Mesenchymal stem cell (in vitro differentiated cells and primary cell): Measurements from ENCODE around the gene ABHD16B.

Experiments
- DNase-seq: peaks from one replicate; pipeline ENCODE4 v3.0.0-alpha.2; 2013
- H2AFZ ChIP-seq: one replicate; pipeline ENCODE4 v1.6.1; 2013; ENCODE audit warnings: low read depth, mild to moderate bottlenecking, control low read depth, inconsistent platforms, low read length, moderate library complexity
- H2AK5ac ChIP-seq: 2 replicates; pipeline ENCODE4 v1.6.1; 2013; ENCODE audit warnings: low read length, moderate library complexity, mild to moderate bottlenecking, inconsistent platforms; ENCODE audit not compliant: severe bottlenecking
- H2BK120ac ChIP-seq: one replicate; pipeline ENCODE4 v1.6.1; 2013; ENCODE audit warnings: low read depth, mild to moderate bottlenecking, inconsistent platforms, low read length, moderate library complexity
- H2BK12ac ChIP-seq, 2 experiments: one replicate each; pipeline ENCODE4 v1.6.1; 2013; ENCODE audit warnings: inconsistent platforms in 2 of 2, low read length in 2 of 2, mild to moderate bottlenecking in 2 of 2, moderate library complexity in 2 of 2, control low read depth in 1 of 2
- H2BK15ac ChIP-seq: one replicate; pipeline ENCODE4 v1.6.1; 2013; ENCODE audit warnings: mild to moderate bottlenecking, low read depth, inconsistent platforms; ENCODE audit not compliant: poor library complexity, severe bottlenecking
- H2BK5ac ChIP-seq: 2 replicates; pipeline ENCODE4 v1.6.1; 2013; ENCODE audit warnings: low read depth, mild to moderate bottlenecking, low read length, control low read depth, inconsistent platforms; ENCODE audit not compliant: poor library complexity, severe bottlenecking
- H3K14ac ChIP-seq, 2 experiments: one replicate each; pipeline ENCODE4 v1.6.1; 2013; ENCODE audit warnings: inconsistent platforms in 2 of 2, low read length in 2 of 2, control low read depth in 1 of 2, mild to moderate bottlenecking in 1 of 2, moderate library complexity in 1 of 2
- H3K18ac ChIP-seq, 2 experiments: one replicate each; pipeline ENCODE4 v1.6.1; 2013; ENCODE audit warnings: inconsistent platforms in 2 of 2, low read length in 2 of 2, control low read depth in 1 of 2, low read depth in 1 of 2, mild to moderate bottlenecking in 1 of 2
- H3K23ac ChIP-seq, 2 experiments: one replicate each; pipeline ENCODE4 v1.6.1; 2013; ENCODE audit warnings: inconsistent platforms in 2 of 2, low read length in 2 of 2, mild to moderate bottlenecking in 2 of 2, moderate library complexity in 2 of 2, control low read depth in 1 of 2
- H3K27ac ChIP-seq: 2 replicates; pipeline ENCODE4 v1.5.1; 2013; ENCODE audit warnings: mild to moderate bottlenecking, moderate library complexity, low read length, control low read depth, inconsistent platforms; ENCODE audit not compliant: poor library complexity, severe bottlenecking
- H3K27me3 ChIP-seq, 2 experiments: 2 replicates each; pipeline versions ENCODE4 v1.6.1 to v1.7.0; 2013; ENCODE audit warnings: low read length in 2 of 2, mild to moderate bottlenecking in 2 of 2, moderate library complexity in 2 of 2, control low read depth in 1 of 2, inconsistent platforms in 1 of 2; ENCODE audit not compliant: control insufficient read depth in 1 of 2, insufficient read depth in 1 of 2
- H3K36me3 ChIP-seq, 2 experiments: 2 replicates each; pipeline versions ENCODE4 v1.6.1 to v1.7.0; 2013; ENCODE audit warnings: low read length in 2 of 2, control low read depth in 1 of 2, inconsistent platforms in 1 of 2, low read depth in 1 of 2, mild to moderate bottlenecking in 1 of 2; ENCODE audit not compliant: insufficient read depth in 2 of 2, control insufficient read depth in 1 of 2
- H3K4ac ChIP-seq, 2 experiments: one replicate each; pipeline ENCODE4 v1.6.1; 2013; ENCODE audit warnings: inconsistent platforms in 2 of 2, low read length in 2 of 2, mild to moderate bottlenecking in 2 of 2, moderate library complexity in 2 of 2, control low read depth in 1 of 2, low read depth in 1 of 2
- H3K4me1 ChIP-seq: 2 replicates; pipeline ENCODE4 v1.6.1; 2013; ENCODE audit warnings: low read depth, low read length, control low read depth; ENCODE audit not compliant: control insufficient read depth, insufficient read depth
- H3K4me2 ChIP-seq: 2 replicates; pipeline ENCODE4 v1.6.1; 2013; ENCODE audit warnings: low read length, mild to moderate bottlenecking, inconsistent platforms; ENCODE audit not compliant: poor library complexity, severe bottlenecking
- H3K4me3 ChIP-seq, 2 experiments: 2 replicates each; pipeline versions ENCODE4 v1.5.1 to v1.7.0; 2013; ENCODE audit warnings: low read length in 2 of 2, mild to moderate bottlenecking in 2 of 2, control low read depth in 1 of 2, low read depth in 1 of 2; ENCODE audit not compliant: insufficient read depth in 1 of 2
- H3K79me1 ChIP-seq: replicated peaks from 2 replicates; pipeline ENCODE4 v1.6.1; 2013; ENCODE audit warnings: mild to moderate bottlenecking, control low read depth, low read length, inconsistent platforms; ENCODE audit not compliant: poor library complexity, severe bottlenecking
- H3K9ac ChIP-seq: 2 replicates; pipeline ENCODE4 v1.7.0; 2013; ENCODE audit warnings: mild to moderate bottlenecking, low read length, moderate library complexity
- H3K9me3 ChIP-seq: 2 replicates; pipeline ENCODE4 v1.7.0; 2013; ENCODE audit warnings: mild to moderate bottlenecking, low read length; ENCODE audit not compliant: control insufficient read depth
- H4K8ac ChIP-seq: one replicate; pipeline ENCODE4 v1.6.1; 2013; ENCODE audit warnings: inconsistent platforms, mild to moderate bottlenecking, low read length, moderate library complexity
- H4K91ac ChIP-seq: one replicate; pipeline ENCODE4 v1.6.1; 2013; ENCODE audit warnings: mild to moderate bottlenecking, low read length, inconsistent platforms
- WGBS: methylation state at CpG from one replicate; pipeline ENCODE4 v1.1.7; 2013; ENCODE audit warnings: mixed read lengths; 5-methylcytosine and 5-hydroxymethylcytosine counted together

Gene ABHD16B

GRCh38 chr20:63889241-63890200, 28.2 kb downstream of the ABHD16B start:
- DNase-seq = peak; percentile 58
- H3K79me1 ChIP-seq = peaks cover 37% of the 10 kb centered on the region
- H4K8ac ChIP-seq = no peak overlapping the region
- H2BK12ac ChIP-seq = no peak overlapping the region
- H3K18ac ChIP-seq = no peak overlapping the region
- no peak overlapping the region for H2BK5ac ChIP-seq
- no peak overlapping the region for H2AFZ ChIP-seq
- H4K91ac ChIP-seq = peak overlapping the region; percentile 48
- 95% methylated on average over 25 of the region's 25 CpGs for WGBS
- no peaks in the 10 kb centered on the region for H3K27me3 ChIP-seq
- H2BK15ac ChIP-seq = no peak overlapping the region
- H2BK120ac ChIP-seq = no peak overlapping the region
- no peak overlapping the region for H3K27ac ChIP-seq
- H3K4me1 ChIP-seq = peaks cover 9% of the 10 kb centered on the region
- H3K4me3 ChIP-seq = no peak overlapping the region
- no peaks in the 10 kb centered on the region for H3K9me3 ChIP-seq
- H3K4ac ChIP-seq = no peak overlapping the region
- no peak overlapping the region for H2AK5ac ChIP-seq
- no peak overlapping the region for H3K23ac ChIP-seq
- H3K4me2 ChIP-seq = no peak overlapping the region
- H3K14ac ChIP-seq = no peak overlapping the region
- H3K9ac ChIP-seq = peak overlapping the region; percentile 14
- H3K36me3 ChIP-seq = peaks cover 74 to 75% of the 10 kb centered on the region in 2 experiments

GRCh38 chr20:63890201-63890576, 28.9 kb downstream of the ABHD16B start:
- H2BK15ac ChIP-seq = no peak overlapping the region
- 95% methylated on average over 7 of the region's 7 CpGs for WGBS
- DNase-seq = no peak
- no peak overlapping the region for H4K91ac ChIP-seq
- peaks cover 10% of the 10 kb centered on the region for H3K4me1 ChIP-seq
- H3K79me1 ChIP-seq = peaks cover 35% of the 10 kb centered on the region
- H3K27me3 ChIP-seq = no peaks in the 10 kb centered on the region
- H2BK5ac ChIP-seq = no peak overlapping the region
- peak overlapping the region; percentile 14 for H3K9ac ChIP-seq
- H3K18ac ChIP-seq = no peak overlapping the region
- no peak overlapping the region for H2BK12ac ChIP-seq
- H3K36me3 ChIP-seq = peaks cover 67 to 69% of the 10 kb centered on the region in 2 experiments
- no peak overlapping the region for H3K27ac ChIP-seq
- no peak overlapping the region for H3K23ac ChIP-seq
- no peak overlapping the region for H3K4me2 ChIP-seq
- H2BK120ac ChIP-seq = no peak overlapping the region
- no peaks in the 10 kb centered on the region for H3K9me3 ChIP-seq
- H3K4me3 ChIP-seq = no peak overlapping the region
- no peak overlapping the region for H3K14ac ChIP-seq
- H2AK5ac ChIP-seq = no peak overlapping the region
- no peak overlapping the region for H3K4ac ChIP-seq
- no peak overlapping the region for H4K8ac ChIP-seq
- no peak overlapping the region for H2AFZ ChIP-seq

GRCh38 chr20:63890616-63891015, 29.3 kb downstream of the ABHD16B start:
- no peaks in the 10 kb centered on the region for H3K9me3 ChIP-seq
- H2AK5ac ChIP-seq = no peak overlapping the region
- no peak overlapping the region for H4K91ac ChIP-seq
- H3K23ac ChIP-seq = no peak overlapping the region
- H3K18ac ChIP-seq = no peak overlapping the region
- peaks cover 33% of the 10 kb centered on the region for H3K79me1 ChIP-seq
- peaks cover 63 to 65% of the 10 kb centered on the region in 2 experiments for H3K36me3 ChIP-seq
- H2BK120ac ChIP-seq = no peak overlapping the region
- H4K8ac ChIP-seq = no peak overlapping the region
- no peak overlapping the region for H2AFZ ChIP-seq
- WGBS = 88% methylated on average over 6 of the region's 7 CpGs
- H3K4ac ChIP-seq = no peak overlapping the region
- H3K4me1 ChIP-seq = peaks cover 10% of the 10 kb centered on the region
- peak overlapping the region; percentile 14 for H3K9ac ChIP-seq
- H3K14ac ChIP-seq = no peak overlapping the region
- H3K27ac ChIP-seq = no peak overlapping the region
- no peak overlapping the region for H3K4me3 ChIP-seq
- H3K4me2 ChIP-seq = no peak overlapping the region
- H2BK12ac ChIP-seq = no peak overlapping the region
- no peaks in the 10 kb centered on the region for H3K27me3 ChIP-seq
- no peak overlapping the region for H2BK5ac ChIP-seq
- DNase-seq = no peak
- no peak overlapping the region for H2BK15ac ChIP-seq

GRCh38 chr20:63891061-63892002, 30.0 kb downstream of the ABHD16B start:
- Histone ChIP-seq H3K27me3 (no peaks in the 10 kb centered on the region), H3K4ac (no peak overlapping the region), H2BK15ac (no peak overlapping the region), H3K9ac (no peak overlapping the region), H3K4me3 (no peak overlapping the region), H3K9me3 (no peaks in the 10 kb centered on the region), H2AFZ (no peak overlapping the region), H3K4me2 (no peak overlapping the region), H3K79me1 (peaks cover 31% of the 10 kb centered on the region), H3K27ac (no peak overlapping the region), H2BK5ac (no peak overlapping the region), H3K23ac (no peak overlapping the region), H2BK120ac (no peak overlapping the region), H3K18ac (no peak overlapping the region), H4K91ac (no peak overlapping the region), H3K36me3 (peaks cover 57 to 59% of the 10 kb centered on the region in 2 experiments), H3K14ac (no peak overlapping the region), H4K8ac (no peak overlapping the region), H2BK12ac (no peak overlapping the region), H3K4me1 (peaks cover 12% of the 10 kb centered on the region), H2AK5ac (no peak overlapping the region)
- no peak for DNase-seq
- WGBS = 96% methylated on average over 29 of the region's 29 CpGs
